ENCODE measurements around the gene ARPIN. TPM values are rescaled to one million over a fixed set of nuclear protein-coding genes. Genes with fewer than 3 reads are reported as not detected.
A peak's percentile ranks its signal among the peaks of the same experiment; 100 is the strongest.

ARPIN gene
- total and polyA plus RNA-seq, 10 of the 15 experiments (the other 5 are each of a cell fraction or from before 2014, with no cell fraction given) = 0.02 to 0.04 TPM; not detected in 8

DNA sequence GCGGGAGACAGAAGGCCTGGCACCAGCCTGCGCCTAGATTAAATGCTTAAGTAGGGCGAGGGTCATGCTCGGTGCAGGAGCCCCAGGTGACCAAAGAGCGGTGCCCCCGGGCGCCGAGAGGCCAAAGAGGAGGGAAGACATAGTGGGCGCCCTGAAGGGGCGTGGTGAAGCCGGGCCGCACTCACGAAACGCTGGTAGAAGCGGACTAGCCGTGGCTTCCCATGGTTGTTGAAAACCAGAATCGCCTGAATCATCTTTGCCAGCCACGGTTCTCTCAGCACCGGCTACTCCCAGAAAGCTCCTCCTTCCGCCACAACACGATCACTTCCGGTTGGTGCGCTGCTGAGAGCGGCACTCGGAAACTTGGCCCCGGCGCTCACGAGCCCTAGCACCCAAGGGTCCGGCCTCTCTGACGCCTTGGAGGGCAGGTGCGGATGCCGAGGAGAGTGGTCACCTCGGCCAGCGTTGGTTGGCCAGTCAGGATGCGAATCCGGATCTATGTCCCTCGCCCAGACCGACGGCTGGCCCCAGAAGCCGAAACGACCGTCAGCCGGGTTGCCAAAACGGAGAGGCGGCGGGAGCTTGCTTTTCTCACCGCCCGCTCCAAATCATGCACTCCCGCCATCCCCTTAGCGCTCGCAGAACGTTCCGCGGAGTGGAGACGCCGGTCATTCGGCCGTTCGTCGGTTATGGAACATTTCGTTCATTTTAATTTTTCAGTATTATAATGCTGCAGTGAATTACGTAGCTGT is 18.9 kb downstream of the ARPIN start, which contains the start of gene AP3S2 (continued):
- TF ChIP-seq ESRRA (IDR thresholded peaks at IDR 0.05; ENCODE audit: low read length) (peak; percentile 66; the same call in 1 of the 2 replicates), SUPT20H (IDR thresholded peaks at IDR 0.05; ENCODE audit: borderline replicate concordance, control insufficient read depth, low read depth, low read length) (no peak), SRF (IDR thresholded peaks at IDR 0.05; ENCODE audit: low read depth in 2 of 2, low read length in 2 of 2) (peak in 1 of 2 experiments; percentile 91; a peak in 3 of 4 replicates), CHD4 (IDR thresholded peaks at IDR 0.05) (no peak), SMARCA5 (IDR thresholded peaks at IDR 0.05) (peak; percentile 92), IKZF1 (conservative IDR thresholded peaks at IDR 0.05) (peak; percentile 94), YY1 (IDR thresholded peaks at IDR 0.05; ENCODE audit: low read depth, low read length) (peak; percentile 91), CBX3 (IDR thresholded peaks at IDR 0.05; ENCODE audit: borderline replicate concordance, low read depth) (no peak), ZSCAN29 (IDR thresholded peaks at IDR 0.05) (0 out of 2 replicates have a peak, but pooled peaks have one; percentile 68), NBN (IDR thresholded peaks at IDR 0.05) (peak; percentile 97), ZNF207 (IDR thresholded peaks at IDR 0.05; ENCODE audit: borderline replicate concordance) (peak; percentile 89), EGR1 (IDR thresholded peaks at IDR 0.05; ENCODE audit: borderline replicate concordance in 1 of 2, low read depth in 2 of 2, low read length in 2 of 2) (peak; percentile 56 to 78; a peak in 2 of 3 replicates), LARP7 (IDR thresholded peaks at IDR 0.05) (peak; percentile 94), BACH1 (IDR thresholded peaks at IDR 0.05; ENCODE audit: borderline replicate concordance) (peak; percentile 58; the same call in 1 of the 2 replicates)
- TF ChIP-seq, protein P1, sequence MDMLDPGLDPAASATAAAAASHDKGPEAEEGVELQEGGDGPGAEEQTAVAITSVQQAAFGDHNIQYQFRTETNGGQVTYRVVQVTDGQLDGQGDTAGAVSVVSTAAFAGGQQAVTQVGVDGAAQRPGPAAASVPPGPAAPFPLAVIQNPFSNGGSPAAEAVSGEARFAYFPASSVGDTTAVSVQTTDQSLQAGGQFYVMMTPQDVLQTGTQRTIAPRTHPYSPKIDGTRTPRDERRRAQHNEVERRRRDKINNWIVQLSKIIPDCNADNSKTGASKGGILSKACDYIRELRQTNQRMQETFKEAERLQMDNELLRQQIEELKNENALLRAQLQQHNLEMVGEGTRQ (IDR thresholded peaks at IDR 0.05; ENCODE audit: borderline replicate concordance, low read depth, low read length) = no peak
- TF ChIP-seq, protein P2, sequence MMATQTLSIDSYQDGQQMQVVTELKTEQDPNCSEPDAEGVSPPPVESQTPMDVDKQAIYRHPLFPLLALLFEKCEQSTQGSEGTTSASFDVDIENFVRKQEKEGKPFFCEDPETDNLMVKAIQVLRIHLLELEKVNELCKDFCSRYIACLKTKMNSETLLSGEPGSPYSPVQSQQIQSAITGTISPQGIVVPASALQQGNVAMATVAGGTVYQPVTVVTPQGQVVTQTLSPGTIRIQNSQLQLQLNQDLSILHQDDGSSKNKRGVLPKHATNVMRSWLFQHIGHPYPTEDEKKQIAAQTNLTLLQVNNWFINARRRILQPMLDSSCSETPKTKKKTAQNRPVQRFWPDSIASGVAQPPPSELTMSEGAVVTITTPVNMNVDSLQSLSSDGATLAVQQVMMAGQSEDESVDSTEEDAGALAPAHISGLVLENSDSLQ (IDR thresholded peaks at IDR 0.05) = peak; percentile 71
- TF ChIP-seq, protein P3, sequence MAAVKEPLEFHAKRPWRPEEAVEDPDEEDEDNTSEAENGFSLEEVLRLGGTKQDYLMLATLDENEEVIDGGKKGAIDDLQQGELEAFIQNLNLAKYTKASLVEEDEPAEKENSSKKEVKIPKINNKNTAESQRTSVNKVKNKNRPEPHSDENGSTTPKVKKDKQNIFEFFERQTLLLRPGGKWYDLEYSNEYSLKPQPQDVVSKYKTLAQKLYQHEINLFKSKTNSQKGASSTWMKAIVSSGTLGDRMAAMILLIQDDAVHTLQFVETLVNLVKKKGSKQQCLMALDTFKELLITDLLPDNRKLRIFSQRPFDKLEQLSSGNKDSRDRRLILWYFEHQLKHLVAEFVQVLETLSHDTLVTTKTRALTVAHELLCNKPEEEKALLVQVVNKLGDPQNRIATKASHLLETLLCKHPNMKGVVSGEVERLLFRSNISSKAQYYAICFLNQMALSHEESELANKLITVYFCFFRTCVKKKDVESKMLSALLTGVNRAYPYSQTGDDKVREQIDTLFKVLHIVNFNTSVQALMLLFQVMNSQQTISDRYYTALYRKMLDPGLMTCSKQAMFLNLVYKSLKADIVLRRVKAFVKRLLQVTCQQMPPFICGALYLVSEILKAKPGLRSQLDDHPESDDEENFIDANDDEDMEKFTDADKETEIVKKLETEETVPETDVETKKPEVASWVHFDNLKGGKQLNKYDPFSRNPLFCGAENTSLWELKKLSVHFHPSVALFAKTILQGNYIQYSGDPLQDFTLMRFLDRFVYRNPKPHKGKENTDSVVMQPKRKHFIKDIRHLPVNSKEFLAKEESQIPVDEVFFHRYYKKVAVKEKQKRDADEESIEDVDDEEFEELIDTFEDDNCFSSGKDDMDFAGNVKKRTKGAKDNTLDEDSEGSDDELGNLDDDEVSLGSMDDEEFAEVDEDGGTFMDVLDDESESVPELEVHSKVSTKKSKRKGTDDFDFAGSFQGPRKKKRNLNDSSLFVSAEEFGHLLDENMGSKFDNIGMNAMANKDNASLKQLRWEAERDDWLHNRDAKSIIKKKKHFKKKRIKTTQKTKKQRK (IDR thresholded peaks at IDR 0.05; ENCODE audit: low read depth, low read length) = no peak
- TF ChIP-seq, protein P4, sequence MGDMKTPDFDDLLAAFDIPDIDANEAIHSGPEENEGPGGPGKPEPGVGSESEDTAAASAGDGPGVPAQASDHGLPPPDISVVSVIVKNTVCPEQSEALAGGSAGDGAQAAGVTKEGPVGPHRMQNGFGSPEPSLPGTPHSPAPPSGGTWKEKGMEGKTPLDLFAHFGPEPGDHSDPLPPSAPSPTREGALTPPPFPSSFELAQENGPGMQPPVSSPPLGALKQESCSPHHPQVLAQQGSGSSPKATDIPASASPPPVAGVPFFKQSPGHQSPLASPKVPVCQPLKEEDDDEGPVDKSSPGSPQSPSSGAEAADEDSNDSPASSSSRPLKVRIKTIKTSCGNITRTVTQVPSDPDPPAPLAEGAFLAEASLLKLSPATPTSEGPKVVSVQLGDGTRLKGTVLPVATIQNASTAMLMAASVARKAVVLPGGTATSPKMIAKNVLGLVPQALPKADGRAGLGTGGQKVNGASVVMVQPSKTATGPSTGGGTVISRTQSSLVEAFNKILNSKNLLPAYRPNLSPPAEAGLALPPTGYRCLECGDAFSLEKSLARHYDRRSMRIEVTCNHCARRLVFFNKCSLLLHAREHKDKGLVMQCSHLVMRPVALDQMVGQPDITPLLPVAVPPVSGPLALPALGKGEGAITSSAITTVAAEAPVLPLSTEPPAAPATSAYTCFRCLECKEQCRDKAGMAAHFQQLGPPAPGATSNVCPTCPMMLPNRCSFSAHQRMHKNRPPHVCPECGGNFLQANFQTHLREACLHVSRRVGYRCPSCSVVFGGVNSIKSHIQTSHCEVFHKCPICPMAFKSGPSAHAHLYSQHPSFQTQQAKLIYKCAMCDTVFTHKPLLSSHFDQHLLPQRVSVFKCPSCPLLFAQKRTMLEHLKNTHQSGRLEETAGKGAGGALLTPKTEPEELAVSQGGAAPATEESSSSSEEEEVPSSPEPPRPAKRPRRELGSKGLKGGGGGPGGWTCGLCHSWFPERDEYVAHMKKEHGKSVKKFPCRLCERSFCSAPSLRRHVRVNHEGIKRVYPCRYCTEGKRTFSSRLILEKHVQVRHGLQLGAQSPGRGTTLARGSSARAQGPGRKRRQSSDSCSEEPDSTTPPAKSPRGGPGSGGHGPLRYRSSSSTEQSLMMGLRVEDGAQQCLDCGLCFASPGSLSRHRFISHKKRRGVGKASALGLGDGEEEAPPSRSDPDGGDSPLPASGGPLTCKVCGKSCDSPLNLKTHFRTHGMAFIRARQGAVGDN (IDR thresholded peaks at IDR 0.05) = peak; percentile 78
- TF ChIP-seq, protein P5, sequence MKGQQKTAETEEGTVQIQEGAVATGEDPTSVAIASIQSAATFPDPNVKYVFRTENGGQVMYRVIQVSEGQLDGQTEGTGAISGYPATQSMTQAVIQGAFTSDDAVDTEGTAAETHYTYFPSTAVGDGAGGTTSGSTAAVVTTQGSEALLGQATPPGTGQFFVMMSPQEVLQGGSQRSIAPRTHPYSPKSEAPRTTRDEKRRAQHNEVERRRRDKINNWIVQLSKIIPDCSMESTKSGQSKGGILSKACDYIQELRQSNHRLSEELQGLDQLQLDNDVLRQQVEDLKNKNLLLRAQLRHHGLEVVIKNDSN (IDR thresholded peaks at IDR 0.05; ENCODE audit: borderline replicate concordance, extremely low read length, insufficient read depth, low read depth, low read length) = no peak
